IPS-18c (cell line): ENCODE data around the gene ARHGEF11.
A peak's percentile ranks its signal among the peaks of the same experiment; 100 is the strongest.

ENCODE experiments used
- H3K4me3 ChIP-seq: 2 replicates; pipeline ENCODE4 v1.7.0; 2013; ENCODE audit warnings: low read depth, mild to moderate bottlenecking, low read length, moderate library complexity; ENCODE audit not compliant: insufficient read depth
- H3K9me3 ChIP-seq: one replicate; pipeline ENCODE4 v1.6.1; 2013; ENCODE audit warnings: mild to moderate bottlenecking, low read length, moderate library complexity; ENCODE audit not compliant: control insufficient read depth, insufficient read depth

The ARHGEF11 gene

DNA sequence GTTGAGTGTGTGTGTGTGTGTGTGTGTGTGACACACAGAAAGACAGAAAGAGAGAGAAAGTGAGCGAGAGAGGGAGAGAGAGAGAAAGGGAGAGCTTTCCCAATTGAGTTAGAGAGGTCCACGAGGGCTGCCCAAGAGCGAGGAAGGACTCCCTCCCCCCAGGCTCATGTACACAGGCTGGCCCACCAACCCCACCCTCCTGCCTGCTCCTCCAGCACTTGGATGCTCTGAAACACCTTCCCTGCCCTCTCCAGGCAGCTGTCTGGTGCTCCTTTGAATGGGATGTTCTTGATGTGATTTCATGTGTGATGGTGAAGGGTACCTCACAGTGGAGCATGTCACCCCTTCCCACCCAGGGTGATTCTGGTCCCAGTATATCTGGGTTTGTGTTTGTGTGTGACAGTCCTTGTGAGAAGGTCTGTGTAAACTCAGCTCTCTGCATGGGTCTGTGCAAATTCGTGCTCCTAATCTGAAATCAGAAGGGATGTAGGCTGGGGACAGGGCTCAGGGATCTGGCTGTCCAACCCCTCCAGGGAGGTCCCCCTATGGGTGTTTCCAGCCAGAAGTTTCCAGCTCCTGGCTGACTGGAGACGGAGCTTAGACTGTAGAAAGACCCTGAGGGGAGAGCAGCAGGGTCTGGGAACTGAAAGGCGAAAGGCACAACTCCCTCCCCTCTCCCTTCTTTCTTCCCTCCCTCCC is 158.8 kb downstream of the ARHGEF11 start:
- Histone ChIP-seq H3K9me3 (no peaks in the 10 kb centered on the region), H3K4me3 (peak overlapping the region; percentile 1; the same call in 1 of the 2 replicates)

DNA sequence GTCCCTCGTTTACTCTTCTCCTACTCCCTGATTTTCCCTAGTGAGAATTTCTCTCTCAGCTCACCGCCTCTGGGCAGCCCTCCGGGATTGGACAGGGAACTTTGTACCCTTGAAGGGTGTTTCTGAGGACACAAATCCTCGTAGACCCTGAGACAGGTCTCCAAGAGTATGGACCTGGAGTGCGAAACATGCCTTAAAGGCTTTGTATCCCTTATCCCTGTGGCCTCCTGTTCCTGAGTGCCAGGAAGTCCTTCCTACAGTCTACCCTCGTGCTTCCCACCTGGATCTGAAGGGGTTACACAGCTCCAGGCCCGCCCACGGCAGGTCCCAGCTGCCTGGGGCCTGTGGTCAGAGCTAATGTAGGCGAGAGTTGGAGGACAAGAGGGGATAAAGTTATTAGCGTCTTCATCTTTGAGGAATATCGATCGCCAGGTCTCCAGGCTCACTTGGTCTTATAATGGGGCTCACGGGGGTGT is 159.6 kb downstream of the ARHGEF11 start:
- Histone ChIP-seq H3K4me3 (no peak overlapping the region), H3K9me3 (no peaks in the 10 kb centered on the region)

DNA sequence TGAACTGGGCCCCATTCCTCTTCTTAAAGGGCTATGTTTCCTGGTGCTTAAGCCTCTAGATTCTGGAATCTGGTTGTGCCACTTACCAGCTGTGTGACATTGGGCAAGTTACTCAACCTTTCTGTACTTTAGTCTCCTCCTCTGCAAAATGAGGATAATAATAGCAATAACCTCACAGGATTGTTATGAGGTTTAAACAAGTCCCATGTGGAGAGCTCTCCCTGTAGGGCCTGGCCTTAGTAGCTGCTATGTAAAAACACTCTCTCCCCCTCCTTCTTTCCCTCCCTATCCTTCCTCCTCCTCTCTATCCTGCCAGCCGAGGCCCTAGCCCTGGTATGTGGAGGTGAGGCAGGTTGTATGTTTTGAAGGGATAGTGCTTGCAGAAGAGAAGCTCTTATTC is 160.2 kb downstream of the ARHGEF11 start:
- H3K4me3 ChIP-seq, result no peak overlapping the region

More for the DNA sequence above, 160.2 kb downstream of the ARHGEF11 start:
- no peaks in the 10 kb centered on the region for H3K9me3 ChIP-seq
